ENCODE measurements around the gene SMYD3. TPM values are rescaled to one million over a fixed set of nuclear protein-coding genes. Genes with fewer than 3 reads are reported as not detected.
A peak's percentile ranks its signal among the peaks of the same experiment; 100 is the strongest.

Gene SMYD3
- total and polyA plus RNA-seq, 10 of the 15 experiments (the other 5 are each of a cell fraction or from before 2014, with no cell fraction given): 18.3 to 54.0 (median 24.8) TPM

DNA sequence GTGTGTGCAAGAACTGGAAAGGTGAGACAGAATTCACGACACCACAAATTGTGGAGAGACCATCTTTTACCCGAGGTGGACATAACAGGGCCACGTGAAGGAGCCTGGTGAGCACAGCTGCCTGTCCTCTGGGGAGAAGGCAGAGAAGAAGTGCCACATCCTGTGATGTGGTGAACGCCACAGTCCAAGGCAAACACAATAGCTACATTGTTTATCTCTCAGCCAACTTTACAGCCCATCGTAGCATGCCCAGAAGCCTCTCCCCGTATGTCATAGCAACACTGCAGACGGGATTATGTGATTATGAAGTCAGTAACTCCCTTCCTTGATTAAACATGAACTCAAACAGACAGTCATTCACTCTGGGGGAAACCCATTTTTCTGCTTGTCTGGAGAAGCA is 612.2 kb downstream of the SMYD3 start:
- 58% methylated on average over 7 of the region's 7 CpGs for WGBS (ENCODE audit: insufficient coverage, insufficient replicate concordance, low lambda C conversion rate, missing lambda C conversion rate)
- DNase-seq (ENCODE audit: low read depth, low spot score) (peak; percentile 59), FAIRE-seq (no peak), ATAC-seq (peak; percentile 95)
- Histone ChIP-seq H2AFZ (ENCODE audit: control insufficient read depth, low read depth, low read length) (no peak overlapping the region), H3K27ac (ENCODE audit: control insufficient read depth, insufficient read depth) (peak overlapping the region; percentile 47), H3K36me3 (ENCODE audit: control insufficient read depth in 2 of 2, insufficient read depth in 2 of 2, low read length in 1 of 2) (no peaks in the 10 kb centered on the region), H3K9me3 (replicated peaks; ENCODE audit: control insufficient read depth, insufficient read depth, low read length) (peaks cover 4% of the 10 kb centered on the region), H3K9ac (ENCODE audit: control insufficient read depth, insufficient read depth, low read length) (no peak overlapping the region), H3K79me2 (ENCODE audit: control insufficient read depth, insufficient read depth, low read length) (no peaks in the 10 kb centered on the region), H4K20me1 (ENCODE audit: control insufficient read depth, insufficient read depth) (no peaks in the 10 kb centered on the region), H3K4me2 (ENCODE audit: control insufficient read depth, insufficient read depth) (no peak overlapping the region), H3K4me1 (ENCODE audit: control insufficient read depth, insufficient read depth, low read length) (peaks cover 4% of the 10 kb centered on the region; the same call in 1 of the 2 replicates), H3K4me3 (no peak overlapping the region), H3K27me3 (replicated peaks in 1 of 2; ENCODE audit: control insufficient read depth in 2 of 2, insufficient read depth in 2 of 2, low read length in 1 of 2) (no peaks in the 10 kb centered on the region)
- ChIA-PET CTCF (interaction anchor here (1.2 to 2.2 kb wide), 4 partner anchors 35 to 742 kb away, joined by 3 to 7 read pairs (median 4); no protein-coding TSS in a partner anchor), SMC1A (ENCODE audit: uncharacterized antibody, unreplicated experiment) (interaction anchor here (0.5 to 3.8 kb wide), 13 partner anchors 20 to 805 kb away, joined by 3 to 24 read pairs (median 5); no protein-coding TSS in a partner anchor), RAD21 (ENCODE audit: unreplicated experiment) (interaction anchor here (1.0 to 2.8 kb wide), 8 partner anchors 8 to 249 kb away, joined by 3 to 18 read pairs (median 6); no protein-coding TSS in a partner anchor), POLR2A (interaction anchor here (0.5 kb wide), 1 partner anchor 87 kb away, joined by 4 read pairs; no protein-coding TSS in a partner anchor)
- intact Hi-C loops (cut with micrococcal nuclease; ENCODE audit: unreplicated experiment) (loop anchor here (5.0 kb wide), 1 partner anchor 248 kb away; no protein-coding TSS in a partner anchor), in situ Hi-C loops (cut with MboI) (loop anchor here (5.0 kb wide), 1 partner anchor 102 kb away; no protein-coding TSS in a partner anchor)
- no TSS peak for BruUV-seq (replicated peaks)
- TF ChIP-seq LARP7 (IDR thresholded peaks at IDR 0.05) (no peak), RAD51 (IDR thresholded peaks at IDR 0.05) (peak; percentile 81), SRF (IDR thresholded peaks at IDR 0.05; ENCODE audit: low read depth in 2 of 2, low read length in 2 of 2) (no peak), TCF7 (IDR thresholded peaks at IDR 0.05; ENCODE audit: borderline replicate concordance) (no peak), DPF2 (IDR thresholded peaks at IDR 0.05) (peak; percentile 59; the same call in 1 of the 2 replicates), SREBF1 (IDR thresholded peaks at IDR 0.05; ENCODE audit: low read length) (no peak), EP300 (IDR thresholded peaks at IDR 0.05; ENCODE audit: borderline replicate concordance in 1 of 2, control insufficient read depth in 1 of 2, low read depth in 2 of 2, low read length in 2 of 2) (peak; percentile 48 to 67; a peak in 2 of 4 replicates), CREM (IDR thresholded peaks at IDR 0.05; ENCODE audit: low read depth) (no peak), USF1 (IDR thresholded peaks at IDR 0.05; ENCODE audit: borderline replicate concordance, extremely low read length, insufficient read depth, low read depth, low read length) (no peak), BCL11A (IDR thresholded peaks at IDR 0.05; ENCODE audit: low read depth, low read length) (no peak), MYB (IDR thresholded peaks at IDR 0.05; ENCODE audit: borderline replicate concordance, low read depth, low read length) (no peak), GATAD2B (conservative IDR thresholded peaks at IDR 0.05; ENCODE audit: low read depth) (no peak), EGR1 (IDR thresholded peaks at IDR 0.05; ENCODE audit: borderline replicate concordance in 1 of 2, low read depth in 2 of 2, low read length in 2 of 2) (no peak), MXI1 (IDR thresholded peaks at IDR 0.05; ENCODE audit: low read depth, low read length) (0 out of 2 replicates have a peak, but pooled peaks have one; percentile 24)
- TF ChIP-seq, protein P1, sequence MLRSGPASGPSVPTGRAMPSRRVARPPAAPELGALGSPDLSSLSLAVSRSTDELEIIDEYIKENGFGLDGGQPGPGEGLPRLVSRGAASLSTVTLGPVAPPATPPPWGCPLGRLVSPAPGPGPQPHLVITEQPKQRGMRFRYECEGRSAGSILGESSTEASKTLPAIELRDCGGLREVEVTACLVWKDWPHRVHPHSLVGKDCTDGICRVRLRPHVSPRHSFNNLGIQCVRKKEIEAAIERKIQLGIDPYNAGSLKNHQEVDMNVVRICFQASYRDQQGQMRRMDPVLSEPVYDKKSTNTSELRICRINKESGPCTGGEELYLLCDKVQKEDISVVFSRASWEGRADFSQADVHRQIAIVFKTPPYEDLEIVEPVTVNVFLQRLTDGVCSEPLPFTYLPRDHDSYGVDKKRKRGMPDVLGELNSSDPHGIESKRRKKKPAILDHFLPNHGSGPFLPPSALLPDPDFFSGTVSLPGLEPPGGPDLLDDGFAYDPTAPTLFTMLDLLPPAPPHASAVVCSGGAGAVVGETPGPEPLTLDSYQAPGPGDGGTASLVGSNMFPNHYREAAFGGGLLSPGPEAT (IDR thresholded peaks at IDR 0.05; ENCODE audit: low read depth): peak; percentile 31; the same call in 1 of the 2 replicates
- TF ChIP-seq, protein P2, sequence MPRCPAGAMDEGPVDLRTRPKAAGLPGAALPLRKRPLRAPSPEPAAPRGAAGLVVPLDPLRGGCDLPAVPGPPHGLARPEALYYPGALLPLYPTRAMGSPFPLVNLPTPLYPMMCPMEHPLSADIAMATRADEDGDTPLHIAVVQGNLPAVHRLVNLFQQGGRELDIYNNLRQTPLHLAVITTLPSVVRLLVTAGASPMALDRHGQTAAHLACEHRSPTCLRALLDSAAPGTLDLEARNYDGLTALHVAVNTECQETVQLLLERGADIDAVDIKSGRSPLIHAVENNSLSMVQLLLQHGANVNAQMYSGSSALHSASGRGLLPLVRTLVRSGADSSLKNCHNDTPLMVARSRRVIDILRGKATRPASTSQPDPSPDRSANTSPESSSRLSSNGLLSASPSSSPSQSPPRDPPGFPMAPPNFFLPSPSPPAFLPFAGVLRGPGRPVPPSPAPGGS (IDR thresholded peaks at IDR 0.05; ENCODE audit: borderline replicate concordance, insufficient read depth, low read depth, low read length, poor library complexity, severe bottlenecking): no peak
